Fibroblast of skin of right biceps (primary cell): Measurements from ENCODE around the gene BMAL1.
A peak's percentile ranks its signal among the peaks of the same experiment; 100 is the strongest.
"Not testable (repeated sequence)": the region's sequence is repeated elsewhere in the genome, so short reads cannot be mapped to it uniquely, and the experiment has no call there.

ENCODE experiments used
- DNase-seq: peaks from one replicate; pipeline ENCODE4 v3.0.0-alpha.2; 2013

The BMAL1 gene

DNA sequence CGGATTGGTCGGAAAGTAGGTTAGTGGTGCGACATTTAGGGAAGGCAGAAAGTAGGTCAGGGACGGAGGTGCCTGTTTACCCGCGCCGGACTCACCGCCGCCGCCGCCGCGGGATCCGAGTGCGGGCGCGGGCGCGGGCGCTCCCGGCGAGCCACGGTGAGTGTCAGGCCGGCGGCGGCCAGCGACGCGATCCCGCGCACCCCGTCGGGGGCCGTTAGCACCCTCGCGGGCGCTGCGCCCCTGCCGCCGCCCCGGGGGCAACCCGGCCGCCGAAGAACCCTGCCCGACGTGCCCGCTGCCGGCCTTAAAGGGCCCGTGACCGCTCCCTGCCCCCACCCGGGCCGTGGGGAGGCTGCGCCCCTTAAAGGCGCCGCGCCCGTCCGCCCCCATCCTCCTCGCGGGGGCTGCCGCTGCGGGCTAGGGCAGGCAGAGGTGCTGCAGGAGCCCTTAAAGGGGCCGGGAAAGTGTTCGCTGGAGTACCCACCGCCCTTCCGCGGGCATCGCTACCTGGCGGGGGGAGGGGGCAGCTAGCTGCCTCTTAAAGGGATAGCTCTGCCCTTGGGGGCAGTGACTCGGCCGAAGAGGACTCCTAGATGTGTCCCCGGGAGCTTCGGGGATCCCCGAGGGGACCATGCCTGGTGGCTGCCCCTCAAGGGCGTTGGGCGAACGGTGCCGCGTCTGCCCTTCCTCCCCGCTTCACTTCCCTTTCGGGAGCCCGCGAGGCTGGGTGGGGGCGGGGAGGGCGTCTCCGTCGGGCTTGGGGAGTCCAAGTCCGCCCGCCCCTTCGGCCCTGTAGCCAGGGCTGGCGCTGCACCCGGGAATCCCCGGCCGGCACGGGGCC, at the start of gene BMAL1:
Gene BMAL1, plus strand, starts transcription at position 23 of the 841 bp plus-strand sequence. CDS start 76,519 bp downstream, outside the sequence.
- peak; percentile 21 for DNase-seq

GRCh38 chr11:13228572-13228971, 49.0 kb upstream of the BMAL1 start:
- no peak for DNase-seq

DNA sequence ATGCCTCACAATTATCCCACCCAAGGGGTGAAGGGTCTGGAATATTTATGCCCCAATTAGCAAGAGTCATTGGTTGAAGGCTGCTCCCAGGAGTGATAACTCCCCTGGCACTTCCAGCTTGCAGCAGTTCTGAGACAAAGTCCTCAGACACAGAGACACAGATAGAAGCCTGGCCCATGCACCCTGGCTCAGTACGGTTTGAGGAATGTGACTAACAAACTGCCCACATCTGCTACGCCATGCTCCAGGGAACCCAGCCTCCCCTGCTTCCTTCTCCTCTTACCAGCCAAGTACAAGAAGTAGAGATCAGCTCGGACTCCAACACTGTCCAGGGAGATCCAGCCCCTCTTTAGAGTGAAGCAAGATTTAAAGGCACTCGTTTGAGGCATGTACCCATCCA, 48.5 kb upstream of the BMAL1 start:
- no peak for DNase-seq

GRCh38 chr11:13229711-13230318, 47.8 kb upstream of the BMAL1 start:
- no peak for DNase-seq

DNA sequence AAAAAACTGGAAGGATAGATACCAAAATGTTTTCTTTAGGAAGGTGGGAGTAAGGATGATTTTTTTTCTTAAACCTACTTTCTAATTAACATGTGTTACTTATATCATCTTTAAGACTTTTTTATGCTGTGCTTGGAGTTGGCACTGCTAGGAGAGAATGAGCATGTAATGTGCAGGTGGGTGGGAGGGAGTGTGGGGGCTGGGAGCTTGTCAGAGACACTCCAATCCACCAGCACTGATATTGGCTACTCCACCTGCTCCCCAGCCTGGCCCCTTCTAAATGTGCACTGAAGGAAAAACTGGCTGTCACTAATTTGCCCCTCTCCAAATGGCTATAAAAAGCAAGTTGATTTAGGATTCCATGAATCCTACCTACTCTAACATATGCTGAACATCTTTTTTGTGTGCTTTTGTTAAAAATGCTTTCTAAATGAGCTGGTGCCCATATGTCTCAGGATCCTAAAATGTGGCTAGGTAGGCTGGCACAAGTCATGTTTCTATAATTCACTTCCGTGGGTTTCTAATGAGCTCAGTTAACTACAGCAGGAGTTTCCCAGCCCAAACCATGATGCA, 44.3 kb upstream of the BMAL1 start:
- DNase-seq: no peak

DNA sequence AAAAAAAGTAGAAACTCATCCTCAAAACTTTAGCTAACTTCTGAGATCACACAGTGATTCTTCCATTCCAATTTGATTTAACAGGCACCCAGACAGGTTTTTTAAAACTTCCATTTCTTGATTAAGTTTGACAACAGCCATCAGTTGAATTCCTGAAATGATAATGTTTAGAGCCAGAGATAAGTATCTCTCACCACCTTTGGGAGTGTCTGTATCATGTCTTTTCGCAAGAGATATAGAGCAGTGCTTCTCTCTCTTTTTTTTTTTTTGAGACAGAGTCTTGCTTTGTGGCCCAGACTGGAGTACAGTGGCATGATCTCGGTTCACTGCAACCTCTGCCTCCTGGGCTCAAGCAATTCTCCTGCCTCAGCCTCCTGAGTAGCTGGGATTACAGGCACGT, 41.7 kb upstream of the BMAL1 start:
- DNase-seq: no peak

DNA sequence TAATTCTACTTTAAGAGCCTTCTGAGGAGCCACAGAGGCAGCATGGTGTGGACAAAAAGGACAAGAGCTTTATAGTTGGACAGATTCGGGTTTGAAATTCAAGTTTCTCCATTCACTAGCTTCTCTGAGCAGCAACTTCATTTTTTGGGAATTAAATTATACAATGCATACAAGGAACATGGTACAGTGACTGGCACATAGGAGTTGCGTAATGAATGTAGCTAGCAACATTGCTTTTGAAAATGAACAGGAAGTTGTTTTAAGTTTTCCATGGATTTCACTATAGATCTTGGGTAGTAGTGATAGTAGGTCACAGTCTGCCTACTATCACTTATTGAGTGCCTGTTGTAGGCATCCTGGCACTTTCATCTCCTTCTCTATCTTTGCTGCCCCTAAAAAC, 41.0 kb upstream of the BMAL1 start:
- DNase-seq: no peak

DNA sequence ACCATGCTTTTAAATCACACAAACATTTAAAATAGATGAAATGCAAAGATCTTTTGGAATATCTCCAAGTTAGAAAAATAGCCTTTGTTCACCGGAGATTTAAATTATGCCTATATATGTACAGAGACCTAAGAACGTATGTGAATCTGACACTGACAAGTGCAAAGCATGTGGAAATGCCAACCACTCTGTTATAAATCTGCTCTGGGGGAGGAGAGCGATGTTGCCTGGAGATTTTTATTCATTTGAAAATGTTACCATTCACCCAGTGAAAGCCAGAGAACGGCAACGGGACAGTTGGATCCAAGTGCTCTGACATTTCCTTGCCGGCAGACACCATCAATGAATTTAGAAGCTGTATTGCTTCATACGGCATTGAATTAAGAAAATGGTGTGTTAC, 39.8 kb upstream of the BMAL1 start:
- no peak for DNase-seq

DNA sequence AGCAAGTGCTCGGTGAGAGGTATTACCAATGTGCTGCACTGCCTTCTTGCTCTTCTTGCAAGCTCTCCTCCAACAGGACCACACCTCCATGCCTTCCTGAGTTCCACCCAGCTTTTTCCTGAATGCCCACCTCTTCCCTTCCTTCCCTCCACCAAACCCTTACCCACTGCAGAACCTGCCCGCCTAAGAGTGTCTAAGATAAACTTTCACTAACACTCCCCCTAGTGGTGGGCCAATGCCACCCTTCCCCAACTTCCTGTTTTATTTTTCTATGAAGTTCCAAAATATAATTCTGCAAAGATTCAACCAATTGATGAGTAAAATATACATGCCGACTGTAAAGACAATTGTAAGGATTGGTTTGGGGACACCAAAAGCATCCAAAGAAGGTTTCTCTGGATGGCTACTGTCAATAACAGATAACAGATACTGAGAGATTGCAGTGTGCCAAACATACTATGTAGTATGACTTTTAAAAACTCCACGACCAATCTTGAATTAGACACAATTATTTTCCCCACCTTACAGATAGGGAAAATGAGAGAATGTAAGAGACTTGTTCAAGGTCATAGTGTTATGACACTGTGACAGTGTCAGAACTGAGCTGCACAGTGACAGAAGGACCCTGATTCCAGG, 38.6 kb upstream of the BMAL1 start:
- DNase-seq: peak; percentile 55

GRCh38 chr11:13242564-13242963, 35.0 kb upstream of the BMAL1 start:
- no peak for DNase-seq

DNA sequence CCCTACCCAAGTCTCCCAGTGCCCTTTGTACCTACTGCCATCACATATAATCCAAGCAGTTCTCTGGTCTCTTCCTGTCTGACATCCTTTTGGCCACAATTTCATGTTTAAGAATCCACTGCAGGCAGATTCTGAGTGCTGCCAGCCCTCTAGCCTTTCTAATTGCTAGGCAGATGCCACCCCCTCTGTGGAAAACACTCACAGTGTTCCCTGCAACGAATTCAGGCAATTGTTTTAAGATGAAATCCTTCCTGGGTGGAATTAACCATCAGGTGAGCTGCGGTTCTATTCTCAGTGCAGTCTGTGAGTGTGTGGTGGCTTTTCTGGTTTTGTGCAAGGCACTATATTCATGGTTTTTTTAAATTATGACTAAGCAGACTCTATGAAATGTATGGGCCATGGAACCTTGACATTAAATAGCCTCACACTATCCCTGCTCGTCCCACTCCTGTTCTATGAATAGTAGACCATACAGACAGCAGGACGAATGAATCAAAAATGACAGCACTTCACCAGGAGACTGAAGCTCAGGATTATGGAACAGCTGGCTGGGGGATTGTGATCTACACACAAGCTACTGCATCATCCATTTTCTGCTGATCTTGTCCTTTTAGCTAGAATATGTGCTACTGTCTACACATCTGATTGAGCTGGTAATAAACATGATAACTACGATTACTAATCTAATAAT, 29.8 kb upstream of the BMAL1 start:
- no peak for DNase-seq

GRCh38 chr11:13249177-13249576, 28.4 kb upstream of the BMAL1 start:
- no peak for DNase-seq

DNA sequence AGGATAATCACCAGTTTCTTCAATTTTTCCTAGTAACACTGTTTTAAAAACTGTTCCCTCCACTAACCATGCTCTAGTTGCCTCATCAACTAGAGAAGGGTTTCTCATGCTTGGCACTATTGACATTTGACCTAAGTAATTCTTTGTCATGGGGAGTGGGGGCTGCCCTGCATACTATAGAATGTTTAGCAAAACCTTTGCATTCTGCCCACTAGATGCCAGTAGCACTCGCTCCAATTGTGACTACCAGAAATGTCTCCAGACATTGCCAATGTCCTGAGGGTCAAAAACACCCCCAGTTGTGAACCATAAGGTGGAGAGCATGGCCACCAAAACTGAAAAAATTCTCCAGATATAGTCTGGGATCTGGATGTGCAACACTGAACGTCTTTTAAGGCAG, 27.6 kb upstream of the BMAL1 start:
- no peak for DNase-seq

DNA sequence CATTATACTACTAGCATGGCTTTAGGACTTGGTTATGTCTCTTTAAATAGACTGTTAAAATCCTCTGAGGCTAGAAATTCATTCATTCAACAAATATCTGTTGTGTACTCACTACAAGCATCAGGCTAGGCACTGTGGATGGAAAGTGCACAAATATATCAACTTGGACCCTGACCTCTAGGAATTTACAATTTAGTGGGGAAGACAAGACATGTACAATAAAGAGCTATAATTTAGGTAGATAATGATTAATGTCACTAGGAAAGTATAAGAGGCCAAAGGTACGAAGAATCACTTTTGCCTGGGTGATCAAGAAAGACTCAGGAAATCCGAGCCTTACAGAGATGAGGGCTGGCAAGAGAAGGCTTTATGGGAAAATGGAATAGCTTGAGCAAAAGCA, 25.6 kb upstream of the BMAL1 start:
- DNase-seq: no peak

DNA sequence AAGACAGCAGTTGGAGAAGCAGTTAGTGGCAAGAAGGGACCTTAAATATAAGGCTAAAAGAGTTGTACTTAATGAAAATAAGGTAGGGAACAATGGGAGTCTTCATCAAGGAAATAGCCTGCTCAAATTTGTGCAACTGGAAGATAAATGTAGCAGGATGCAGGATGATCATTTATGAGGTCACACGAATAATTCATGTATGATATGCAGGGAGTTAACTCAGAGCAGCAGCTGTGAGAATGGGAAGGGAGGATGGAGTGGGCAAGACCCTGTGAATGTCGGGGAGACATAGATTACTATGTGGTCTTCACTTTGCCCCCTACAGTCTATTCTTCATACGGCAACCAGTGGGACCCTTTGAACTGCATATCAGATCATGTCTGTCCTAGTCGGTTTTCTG, 25.2 kb upstream of the BMAL1 start:
- no peak for DNase-seq

DNA sequence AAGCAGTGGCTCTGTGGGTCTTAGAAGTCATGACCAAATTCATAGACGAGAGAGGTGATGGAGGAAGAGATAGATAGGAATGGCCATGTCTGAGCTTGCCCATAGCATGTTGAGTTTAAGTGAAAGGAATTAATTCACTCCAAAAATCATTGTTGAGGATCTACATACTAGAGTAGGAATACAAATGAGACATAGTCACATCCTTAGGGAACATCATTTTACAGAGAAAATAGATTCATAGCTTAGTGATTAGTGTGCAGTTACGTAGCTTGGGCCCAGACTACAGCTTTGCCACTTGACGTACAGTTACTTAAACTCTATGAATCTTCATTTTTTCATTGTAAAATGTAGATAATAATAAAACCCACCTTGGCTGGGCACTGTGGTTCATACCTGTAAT, 21.4 kb upstream of the BMAL1 start:
- DNase-seq: no peak

DNA sequence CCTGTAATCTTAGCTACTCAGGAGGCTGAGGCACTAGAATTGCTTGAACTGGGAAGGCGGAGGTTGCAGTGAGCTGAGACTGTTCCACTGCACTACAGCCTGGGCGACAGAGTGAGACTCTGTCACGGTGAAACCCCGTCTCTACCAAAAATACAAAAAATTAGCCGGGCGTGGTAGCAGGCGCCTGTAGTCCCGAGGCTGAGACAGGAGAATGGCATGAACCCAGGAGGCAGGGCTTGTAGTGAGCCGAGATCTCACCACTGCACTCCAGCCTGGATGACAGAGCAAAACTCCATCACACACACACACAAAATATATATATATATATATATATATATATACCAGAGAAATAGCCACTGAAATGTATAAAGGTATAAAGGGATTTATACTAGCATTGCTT, 19.5 kb upstream of the BMAL1 start:
- DNase-seq: not testable (repeated sequence)

DNA sequence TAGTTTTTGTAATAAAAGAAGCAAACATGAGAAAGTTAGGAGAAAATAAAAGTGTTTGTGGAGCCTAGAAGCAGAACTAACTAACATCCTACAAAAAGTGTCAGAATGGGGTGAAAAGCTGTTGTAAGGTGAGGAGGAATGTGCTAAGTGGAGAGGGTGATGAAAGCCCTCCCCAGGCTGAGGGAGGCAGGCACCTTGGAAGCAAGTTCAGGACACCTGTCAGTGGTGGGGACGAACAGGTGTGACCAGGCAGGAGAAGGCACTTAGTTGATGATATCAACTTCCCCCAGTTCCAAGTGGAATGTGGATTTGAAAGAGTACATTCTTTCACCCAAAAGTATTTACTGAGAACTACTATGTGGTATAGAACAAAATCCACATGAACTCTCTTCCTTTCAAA, 18.7 kb upstream of the BMAL1 start:
- DNase-seq: no peak

GRCh38 chr11:13259374-13259773, 18.2 kb upstream of the BMAL1 start:
- no peak for DNase-seq

DNA sequence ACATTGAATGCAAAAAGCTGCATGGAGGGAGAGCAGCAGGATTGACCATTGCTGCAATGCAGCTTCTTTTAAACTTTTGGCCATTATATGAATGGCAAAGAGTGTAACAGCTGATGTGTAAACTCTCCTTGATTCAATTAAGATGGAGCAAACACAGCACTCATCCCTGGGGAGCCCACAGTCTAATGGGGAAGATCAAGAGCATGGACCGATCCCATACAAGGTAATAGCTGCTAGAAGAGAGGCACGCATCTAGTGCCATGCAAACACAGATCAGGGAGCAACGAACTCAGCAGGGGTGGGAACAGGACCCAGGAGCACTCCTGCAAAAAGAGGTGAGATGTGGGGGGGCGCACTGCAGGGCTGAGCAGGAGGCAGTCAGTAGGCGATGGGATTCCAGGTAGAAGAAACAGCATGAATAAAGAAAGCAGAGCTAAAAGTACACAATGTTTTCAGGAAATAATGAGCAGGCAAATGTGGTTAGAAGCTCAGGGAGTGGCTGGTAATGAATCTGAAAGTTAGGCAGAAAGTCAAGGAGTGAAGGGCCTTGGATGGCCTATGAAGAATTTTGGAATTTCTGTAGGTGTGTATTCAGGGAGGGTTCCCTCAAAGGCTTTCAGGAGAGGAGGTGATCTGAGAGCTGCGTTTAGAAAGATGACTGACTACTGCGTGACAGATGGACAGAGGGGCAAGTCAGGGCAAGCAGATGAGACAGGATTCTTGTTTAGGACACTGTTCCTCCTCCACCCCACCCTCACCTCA, 17.2 kb upstream of the BMAL1 start:
- DNase-seq: no peak

DNA sequence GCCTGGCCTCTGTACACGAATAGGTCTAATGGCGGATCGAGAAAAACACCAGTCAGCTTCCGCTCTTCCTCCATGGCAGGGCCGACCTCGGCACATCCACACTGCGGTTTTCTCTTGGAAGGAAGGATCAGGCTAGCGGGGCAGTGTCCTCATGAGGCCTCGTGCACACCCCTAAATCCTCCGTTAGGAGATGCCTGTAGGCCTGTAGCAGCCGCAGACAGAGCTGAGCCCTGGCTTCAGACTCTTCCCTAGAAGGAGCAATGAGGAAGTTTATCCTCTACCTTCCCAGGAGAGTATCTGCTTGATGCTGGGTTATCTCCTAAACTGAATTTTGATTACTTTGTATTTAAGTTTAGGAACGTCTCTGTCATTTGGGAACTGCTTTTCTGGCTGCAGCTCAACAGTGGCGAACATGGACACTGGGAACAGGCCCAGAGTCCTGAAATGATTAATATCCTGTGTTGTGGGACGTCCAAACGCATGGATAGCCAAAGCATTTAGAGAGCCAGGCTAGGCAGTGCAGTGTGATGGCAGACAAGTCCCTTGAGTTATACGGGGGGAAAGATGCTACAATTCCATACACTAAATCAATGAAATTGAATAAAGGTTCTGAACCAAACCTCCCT, 16.5 kb upstream of the BMAL1 start:
- DNase-seq: peak; percentile 56

DNA sequence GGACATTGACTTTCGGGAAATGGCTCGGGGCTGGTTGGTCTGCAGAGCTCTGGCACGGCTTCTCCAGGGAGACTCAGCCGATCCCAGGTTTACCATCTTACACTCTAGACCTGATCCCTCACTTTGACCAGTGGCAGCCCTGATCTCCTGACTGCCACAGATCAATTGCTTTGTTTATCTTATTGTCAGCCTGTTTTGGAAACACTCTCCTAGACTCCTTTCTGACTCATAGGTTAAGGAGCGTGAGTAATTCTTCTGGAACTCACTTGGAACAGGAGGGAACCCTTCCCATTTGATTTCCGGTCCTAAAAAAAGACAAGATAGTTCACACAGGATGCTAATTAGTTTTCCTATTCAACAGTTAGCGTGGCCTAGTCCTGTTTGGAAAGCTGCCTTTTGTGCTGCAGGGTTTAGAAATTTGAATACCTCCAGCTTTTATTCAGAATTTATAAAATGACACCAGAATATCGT, 16.0 kb upstream of the BMAL1 start:
- peak; percentile 94 for DNase-seq
